Testis (tissue), 3 donors: ENCODE measurements around the gene TERT. TPM values are rescaled to one million over a fixed set of nuclear protein-coding genes. Genes with fewer than 3 reads are reported as not detected.
A peak's percentile ranks its signal among the peaks of the same experiment; 100 is the strongest.

Experiments used
- DNase-seq: peaks from one replicate; pipeline ENCODE4 v3.0.0-alpha.2; 2019
- H3K27ac ChIP-seq, 2 donors: fragments of 200-600 bp; sonication (generic); one replicate each; pipeline ENCODE4 v1.5.1; 2019
- H3K27me3 ChIP-seq: fragments of 200-600 bp; sonication (generic); one replicate; pipeline ENCODE4 v1.5.1; 2019
- H3K36me3 ChIP-seq: fragments of 200-600 bp; sonication (generic); one replicate; pipeline ENCODE4 v1.5.1; 2017; ENCODE audit warnings: low read depth; ENCODE audit errors: missing control alignments
- H3K4me1 ChIP-seq: fragments of 200-600 bp; sonication (generic); one replicate; pipeline ENCODE4 v1.5.1; 2019
- H3K4me3 ChIP-seq, 2 donors: fragments of 200-600 bp; sonication (generic); one replicate each; pipeline ENCODE4 v1.5.1; 2017 to 2019
- H3K9me3 ChIP-seq: fragments of 200-600 bp; sonication (generic); one replicate; pipeline ENCODE4 v1.5.1; 2017
- CTCF ChIP-seq, 3 experiments: fragments of 450-650 bp in 2 of 3; fragments of 200-600 bp in 1 of 3; sonication (generic) in 1 of 3; IDR thresholded peaks; one replicate each; pipeline ENCODE4 v1.5.1; 2016 to 2019; ENCODE audit warnings: antibody characterized with exemption in 3 of 3, mild to moderate bottlenecking in 2 of 3, moderate library complexity in 1 of 3
- POLR2A ChIP-seq: fragments of 450-650 bp; IDR thresholded peaks from one replicate; pipeline ENCODE4 v1.6.1; 2017; ENCODE audit warnings: antibody characterized with exemption, mild to moderate bottlenecking, moderate library complexity
- WGBS, 2 donors: methylation state at CpG; one replicate each; pipeline ENCODE4 v1.1.5; 2018; 5-methylcytosine and 5-hydroxymethylcytosine counted together
- intact Hi-C: fragments of 100-400 bp; cut with DNase I; formaldehyde crosslinking; loops from one replicate; pipeline ENCODE4 v1.15.1; 2023; ENCODE audit warnings: low total_unique reads
- polyA plus RNA-seq: library from polyadenylated mRNA; stranded (reverse); fragments of 350-450 nt; fragmentation: Illumina TruSeq; extraction: RNeasy Lipid Tissue Mini Kit (QIAGEN cat#74804); gene quantifications from one replicate; pipeline ENCODE4 v1.2.3, GENCODE V29; 2014; ENCODE audit warnings: low read depth, low replicate concordance; ENCODE audit not compliant: insufficient read depth
- total RNA-seq, 2 donors: library from RNA; depleted of rRNA; stranded (reverse); fragments of >200 nt; gene quantifications; one replicate each; pipeline ENCODE4 v1.2.3, GENCODE V29; 2016

Gene TERT
- total and polyA plus RNA-seq, 3 donors from 2014 or later = 2.1 to 5.5 (median 4.4) TPM

GRCh38 chr5:1297243-1297642 lies 2.4 kb upstream of the TERT start:
- no peak overlapping the region for H3K4me3 ChIP-seq
- DNase-seq = no peak
- 82 to 93% methylated on average over 4 of the region's 4 CpGs for WGBS, 2 donors

DNA sequence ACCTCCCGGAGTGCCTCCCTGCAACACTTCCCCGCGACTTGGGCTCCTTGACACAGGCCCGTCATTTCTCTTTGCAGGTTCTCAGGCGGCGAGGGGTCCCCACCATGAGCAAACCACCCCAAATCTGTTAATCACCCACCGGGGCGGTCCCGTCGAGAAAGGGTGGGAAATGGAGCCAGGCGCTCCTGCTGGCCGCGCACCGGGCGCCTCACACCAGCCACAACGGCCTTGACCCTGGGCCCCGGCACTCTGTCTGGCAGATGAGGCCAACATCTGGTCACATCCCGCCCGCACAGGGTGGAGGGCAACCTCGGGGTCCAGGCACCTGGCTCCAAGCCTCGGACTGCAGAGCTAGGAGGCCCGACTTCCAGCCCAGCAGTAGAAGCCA lies 776 bp upstream of the TERT start:
- 40 to 48% methylated on average over 1 to 21 of the region's 22 CpGs for WGBS, 2 donors
- intact Hi-C loops = no loop called here
- Histone ChIP-seq H3K9me3 (no peaks in the 10 kb centered on the region), H3K4me3 (peak overlapping the region; percentile 2 to 18), H3K4me1 (no peaks in the 10 kb centered on the region), H3K27me3 (no peaks in the 10 kb centered on the region), H3K36me3 (no peaks in the 10 kb centered on the region), H3K27ac (no peak overlapping the region)
- DNase-seq = no peak
- TF ChIP-seq CTCF (IDR thresholded peaks at IDR 0.05) (no peak), POLR2A (no peak)

More at GRCh38 chr5:1297243-1297642, 2.4 kb upstream of the TERT start:
- no peaks in the 10 kb centered on the region for H3K4me1 ChIP-seq
- H3K27me3 ChIP-seq = no peaks in the 10 kb centered on the region
- no peaks in the 10 kb centered on the region for H3K9me3 ChIP-seq
- intact Hi-C loops = no loop called here
- no peak for TF ChIP-seq CTCF (IDR thresholded peaks at IDR 0.05)
- no peak overlapping the region for H3K27ac ChIP-seq
- H3K36me3 ChIP-seq = no peaks in the 10 kb centered on the region

DNA sequence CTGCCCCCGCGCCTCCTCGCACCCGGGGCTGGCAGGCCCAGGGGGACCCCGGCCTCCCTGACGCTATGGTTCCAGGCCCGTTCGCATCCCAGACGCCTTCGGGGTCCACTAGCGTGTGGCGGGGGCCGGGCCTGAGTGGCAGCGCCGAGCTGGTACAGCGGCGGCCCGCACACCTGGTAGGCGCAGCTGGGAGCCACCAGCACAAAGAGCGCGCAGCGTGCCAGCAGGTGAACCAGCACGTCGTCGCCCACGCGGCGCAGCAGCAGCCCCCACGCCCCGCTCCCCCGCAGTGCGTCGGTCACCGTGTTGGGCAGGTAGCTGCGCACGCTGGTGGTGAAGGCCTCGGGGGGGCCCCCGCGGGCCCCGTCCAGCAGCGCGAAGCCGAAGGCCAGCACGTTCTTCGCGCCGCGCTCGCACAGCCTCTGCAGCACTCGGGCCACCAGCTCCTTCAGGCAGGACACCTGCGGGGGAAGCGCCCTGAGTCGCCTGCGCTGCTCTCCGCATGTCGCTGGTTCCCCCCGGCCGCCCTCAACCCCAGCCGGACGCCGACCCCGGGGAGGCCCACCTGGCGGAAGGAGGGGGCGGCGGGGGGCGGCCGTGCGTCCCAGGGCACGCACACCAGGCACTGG lies 548 bp downstream of the TERT start:
- intact Hi-C loops = no loop called here
- DNase-seq = no peak
- no peaks in the 10 kb centered on the region for H3K4me1 ChIP-seq
- H3K9me3 ChIP-seq = no peaks in the 10 kb centered on the region
- no peaks in the 10 kb centered on the region for H3K27me3 ChIP-seq
- no peak for TF ChIP-seq CTCF (IDR thresholded peaks at IDR 0.05)
- TF ChIP-seq POLR2A = no peak
- H3K36me3 ChIP-seq = no peaks in the 10 kb centered on the region
- H3K4me3 ChIP-seq = peak overlapping the region in 1 of 2 donors; percentile 2
- 26% methylated on average over 65 of the region's 69 CpGs; no CpG with 5 or more reads in 1 of the 2 donors for WGBS, 2 donors
- H3K27ac ChIP-seq = no peak overlapping the region

DNA sequence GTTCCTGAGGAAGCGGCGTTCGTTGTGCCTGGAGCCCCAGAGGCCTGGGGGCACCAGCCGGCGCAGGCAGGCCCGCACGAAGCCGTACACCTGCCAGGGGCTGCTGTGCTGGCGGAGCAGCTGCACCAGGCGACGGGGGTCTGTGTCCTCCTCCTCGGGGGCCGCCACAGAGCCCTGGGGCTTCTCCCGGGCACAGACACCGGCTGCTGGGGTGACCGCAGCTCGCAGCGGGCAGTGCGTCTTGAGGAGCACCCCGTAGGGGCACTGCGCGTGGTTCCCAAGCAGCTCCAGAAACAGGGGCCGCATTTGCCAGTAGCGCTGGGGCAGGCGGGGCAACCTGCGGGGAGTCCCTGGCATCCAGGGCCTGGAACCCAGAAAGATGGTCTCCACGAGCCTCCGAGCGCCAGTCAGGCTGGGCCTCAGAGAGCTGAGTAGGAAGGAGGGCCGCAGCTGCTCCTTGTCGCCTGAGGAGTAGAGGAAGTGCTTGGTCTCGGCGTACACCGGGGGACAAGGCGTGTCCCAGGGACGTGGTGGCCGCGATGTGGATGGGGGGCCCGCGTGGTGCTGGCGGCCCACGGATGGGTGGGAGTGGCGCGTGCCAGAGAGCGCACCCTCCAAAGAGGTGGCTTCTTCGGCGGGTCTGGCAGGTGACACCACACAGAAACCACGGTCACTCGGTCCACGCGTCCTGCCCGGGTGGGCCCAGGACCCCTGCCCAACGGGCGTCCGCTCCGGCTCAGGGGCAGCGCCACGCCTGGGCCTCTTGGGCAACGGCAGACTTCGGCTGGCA lies 1.3 kb downstream of the TERT start:
- Histone ChIP-seq H3K27ac (no peak overlapping the region), H3K4me3 (peak overlapping the region in 1 of 2 donors; percentile 2), H3K27me3 (no peaks in the 10 kb centered on the region), H3K9me3 (no peaks in the 10 kb centered on the region), H3K36me3 (no peaks in the 10 kb centered on the region), H3K4me1 (no peaks in the 10 kb centered on the region)
- intact Hi-C loops = no loop called here
- 55 to 74% methylated on average over 25 to 60 of the region's 60 CpGs for WGBS, 2 donors
- no peak for TF ChIP-seq CTCF (IDR thresholded peaks at IDR 0.05)
- TF ChIP-seq POLR2A = no peak
- DNase-seq = no peak
